GM12872 (cell line): ENCODE measurements around the gene SLCO2A1.

ENCODE experiments used
- TF ChIP-seq, protein P1 (sequence below): IDR thresholded peaks from 3 replicates; pipeline ENCODE4 v1.5.1; 2011; ENCODE audit warnings: low read depth, mild to moderate bottlenecking, low read length, moderate library complexity; ENCODE audit not compliant: insufficient read depth

The SLCO2A1 gene

DNA sequence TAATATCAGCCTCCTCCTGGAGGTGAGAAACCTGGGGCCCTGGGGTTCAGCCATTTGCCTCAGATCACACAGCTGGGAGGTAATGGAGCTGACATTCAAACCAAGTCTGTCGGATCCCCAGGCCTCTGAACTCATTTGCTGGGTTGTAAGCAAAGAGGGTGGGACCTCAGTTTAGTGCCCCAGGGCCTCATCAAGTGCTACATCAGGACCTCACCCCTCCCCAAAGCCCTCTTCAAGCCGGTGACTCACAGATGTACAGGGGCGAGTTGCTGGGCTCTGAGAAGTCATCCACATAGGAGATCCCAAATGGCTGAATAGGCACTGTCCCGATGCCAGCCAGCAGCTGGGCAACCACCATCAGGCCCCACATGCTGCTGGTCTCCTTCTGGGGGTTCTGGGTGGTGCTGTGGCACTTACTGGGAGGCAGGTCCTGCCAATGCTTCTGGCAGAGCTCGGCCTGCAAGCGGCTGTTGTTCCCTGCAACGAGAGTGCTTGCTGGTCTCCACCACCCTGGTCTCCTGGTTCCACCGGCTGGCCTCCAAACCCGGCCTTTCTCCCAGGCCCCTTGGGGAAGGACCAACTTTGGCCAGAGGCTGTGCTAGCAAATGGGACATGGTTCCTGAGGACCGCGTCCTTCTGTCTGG, 74.9 kb downstream of the SLCO2A1 start:
- TF ChIP-seq, protein P1, sequence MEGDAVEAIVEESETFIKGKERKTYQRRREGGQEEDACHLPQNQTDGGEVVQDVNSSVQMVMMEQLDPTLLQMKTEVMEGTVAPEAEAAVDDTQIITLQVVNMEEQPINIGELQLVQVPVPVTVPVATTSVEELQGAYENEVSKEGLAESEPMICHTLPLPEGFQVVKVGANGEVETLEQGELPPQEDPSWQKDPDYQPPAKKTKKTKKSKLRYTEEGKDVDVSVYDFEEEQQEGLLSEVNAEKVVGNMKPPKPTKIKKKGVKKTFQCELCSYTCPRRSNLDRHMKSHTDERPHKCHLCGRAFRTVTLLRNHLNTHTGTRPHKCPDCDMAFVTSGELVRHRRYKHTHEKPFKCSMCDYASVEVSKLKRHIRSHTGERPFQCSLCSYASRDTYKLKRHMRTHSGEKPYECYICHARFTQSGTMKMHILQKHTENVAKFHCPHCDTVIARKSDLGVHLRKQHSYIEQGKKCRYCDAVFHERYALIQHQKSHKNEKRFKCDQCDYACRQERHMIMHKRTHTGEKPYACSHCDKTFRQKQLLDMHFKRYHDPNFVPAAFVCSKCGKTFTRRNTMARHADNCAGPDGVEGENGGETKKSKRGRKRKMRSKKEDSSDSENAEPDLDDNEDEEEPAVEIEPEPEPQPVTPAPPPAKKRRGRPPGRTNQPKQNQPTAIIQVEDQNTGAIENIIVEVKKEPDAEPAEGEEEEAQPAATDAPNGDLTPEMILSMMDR = no peak

DNA sequence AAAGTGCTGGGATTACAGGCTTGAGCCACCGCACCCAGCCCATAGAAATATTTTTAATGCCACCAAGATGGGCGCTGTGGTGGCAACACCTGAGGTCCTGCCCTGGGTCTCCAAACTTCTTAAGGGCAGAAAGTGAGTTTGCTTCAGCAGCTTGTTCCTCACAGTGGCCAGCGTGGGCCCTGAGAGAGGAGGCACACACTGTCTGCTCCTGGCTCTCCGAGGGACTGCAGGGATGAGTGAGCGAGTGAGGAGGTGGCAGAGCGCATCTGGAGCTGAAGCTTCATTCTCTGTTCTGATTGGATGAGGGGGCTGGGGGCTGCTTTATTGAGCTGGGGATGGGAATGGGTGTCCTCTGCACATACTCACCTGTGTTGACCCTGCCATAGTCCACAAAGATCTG, 76.4 kb downstream of the SLCO2A1 start:
- TF ChIP-seq, protein P1 = no peak

DNA sequence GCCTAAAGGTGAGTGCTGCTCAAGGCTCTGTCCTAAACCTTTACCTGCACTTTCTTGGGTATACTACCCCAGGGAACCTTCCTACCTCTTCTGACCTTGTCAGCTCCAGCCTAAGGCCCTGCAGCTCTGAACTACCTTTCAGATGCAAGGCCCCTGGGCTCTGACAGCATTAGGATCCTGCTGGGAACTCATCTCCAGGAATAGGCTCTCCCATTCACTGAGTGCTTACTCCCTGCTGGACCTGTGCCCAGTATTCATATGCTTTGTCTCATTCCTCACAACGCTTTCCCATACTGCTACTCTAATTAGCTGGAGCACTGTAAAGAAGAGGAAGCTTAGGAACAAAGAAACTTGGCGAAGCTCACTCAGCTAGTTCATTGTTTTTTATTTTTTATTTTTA, 80.3 kb downstream of the SLCO2A1 start:
- TF ChIP-seq, protein P1 = no peak

DNA sequence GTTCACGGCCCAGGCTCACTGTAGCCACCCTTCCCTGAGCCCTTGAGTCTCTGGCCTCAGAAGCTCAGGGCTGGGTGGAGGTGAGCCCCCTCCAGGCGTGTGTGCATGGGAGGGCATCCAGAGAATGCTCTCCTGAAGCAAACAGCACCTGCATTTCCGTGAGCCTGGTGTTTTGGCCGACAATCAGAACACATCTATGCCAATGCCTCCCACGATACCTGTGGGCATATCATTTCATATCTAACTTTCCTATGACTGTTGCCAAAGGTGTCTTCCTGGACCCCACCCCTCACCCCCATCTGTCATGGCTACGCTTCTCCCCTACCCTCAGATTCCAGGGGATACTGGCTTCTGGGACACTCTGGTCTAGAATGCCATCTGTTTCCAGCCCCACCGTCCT, 80.7 kb downstream of the SLCO2A1 start:
- TF ChIP-seq, protein P1 = no peak

DNA sequence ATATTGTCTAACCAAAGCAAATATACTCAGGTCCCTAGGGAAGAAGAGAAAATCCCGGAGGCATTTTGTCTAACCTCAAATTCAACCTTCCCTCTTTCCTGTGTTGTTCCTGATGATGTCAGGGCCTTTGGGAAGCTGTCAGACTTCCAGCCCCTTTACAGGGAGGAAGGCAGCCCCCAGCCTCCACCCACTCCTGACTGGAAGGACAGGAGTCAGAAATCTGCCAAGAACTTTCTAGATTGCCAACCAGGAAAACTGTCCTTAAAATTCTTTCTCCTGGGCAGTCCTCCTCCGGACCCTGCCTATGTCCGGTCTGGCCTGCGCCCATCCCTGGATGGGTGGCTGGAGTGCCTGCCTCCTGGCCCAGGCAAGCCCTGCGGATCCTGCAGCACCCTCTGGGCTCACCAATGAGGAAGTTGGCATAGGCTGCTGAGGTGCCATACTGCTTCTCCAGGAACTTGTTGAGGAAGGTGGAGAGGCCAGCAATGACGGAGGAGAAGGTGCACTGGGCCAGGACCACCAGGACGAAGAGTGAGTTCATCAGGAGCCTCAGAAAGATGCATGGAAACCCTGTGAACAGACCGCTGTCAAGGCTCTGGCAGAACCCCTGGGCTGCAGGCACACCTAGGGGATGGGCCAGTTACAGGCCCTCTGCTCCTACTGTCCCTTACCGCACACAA, 81.5 kb downstream of the SLCO2A1 start:
- TF ChIP-seq, protein P1 = no peak

DNA sequence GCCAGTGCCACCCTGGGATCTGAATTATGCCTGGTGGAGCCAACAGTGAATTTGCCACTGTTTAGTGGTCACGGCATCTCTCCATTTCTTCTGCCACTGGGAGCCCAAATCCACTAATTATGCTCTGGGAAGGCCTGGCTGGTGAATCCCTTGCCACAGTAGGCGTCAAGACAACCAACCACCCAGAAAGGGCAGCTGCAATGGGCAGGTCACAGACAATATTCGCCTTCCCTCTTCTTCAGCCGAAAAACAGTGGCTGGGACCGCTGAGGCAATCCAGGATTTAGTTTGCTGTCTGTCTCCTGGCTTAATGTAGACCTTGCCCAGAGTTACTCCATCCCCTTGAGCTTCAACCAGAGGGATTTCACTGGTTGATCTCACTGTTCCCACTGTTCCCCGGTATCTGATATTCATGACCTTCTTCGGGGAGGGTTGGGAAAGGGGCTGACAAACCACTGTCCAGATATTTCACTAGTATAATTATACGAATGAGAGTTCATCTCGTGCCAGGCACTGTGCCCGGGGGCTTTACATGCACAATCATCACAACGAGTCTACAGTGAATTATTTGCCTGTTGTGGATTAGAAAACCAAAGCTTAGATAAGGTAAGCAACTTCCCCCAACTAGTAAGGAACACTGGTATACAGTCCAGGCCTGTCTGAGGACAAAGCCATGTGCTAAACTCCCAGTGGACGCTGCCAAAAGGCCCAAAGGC, 84.2 kb downstream of the SLCO2A1 start:
- TF ChIP-seq, protein P1 = no peak

DNA sequence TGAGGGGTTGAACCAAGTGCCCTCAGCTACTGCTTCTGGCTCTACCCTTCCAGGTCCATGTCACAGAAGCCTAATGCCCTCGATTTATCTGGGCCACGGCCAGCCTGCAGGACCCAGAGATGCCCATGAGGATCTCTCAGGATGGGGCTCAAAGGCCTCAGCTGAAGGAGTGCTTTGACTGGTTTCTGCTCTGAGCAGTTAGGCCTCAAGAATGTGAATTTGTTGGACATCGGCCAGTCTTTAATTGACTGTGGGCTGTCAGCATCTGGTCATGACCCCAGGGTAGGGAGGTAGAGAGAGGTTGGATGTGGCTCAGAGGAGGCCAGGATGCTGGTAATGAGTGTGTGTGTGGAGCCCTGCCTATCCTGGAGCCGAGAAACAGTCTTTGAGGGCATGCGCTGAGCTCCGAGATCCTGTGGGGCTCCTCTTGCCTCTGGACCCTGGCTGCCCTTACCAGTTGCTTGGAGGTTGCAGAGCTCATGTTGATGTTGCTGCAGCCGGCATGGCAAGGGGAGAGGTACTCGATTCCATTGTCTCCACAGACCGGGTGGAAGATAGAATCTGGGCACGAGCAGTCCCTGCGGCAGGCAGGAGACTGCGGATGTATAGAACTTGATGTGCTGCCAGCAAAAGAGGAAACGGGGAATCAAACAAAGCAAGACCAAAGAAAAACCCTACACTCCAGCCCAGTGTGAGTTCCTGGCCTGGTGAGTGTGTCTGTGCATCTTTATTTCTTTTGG, 84.9 kb downstream of the SLCO2A1 start:
- TF ChIP-seq, protein P1 = no peak
